Neutrophil (primary cell): ENCODE data around the gene OXCT1.
"Not testable (repeated sequence)": the region's sequence is repeated elsewhere in the genome, so short reads cannot be mapped to it uniquely, and the experiment has no call there.

Source experiments
- H3K27ac ChIP-seq: fragments of 200-600 bp; sonication (generic); 2 replicates; pipeline ENCODE4 v1.5.1; 2016; ENCODE audit warnings: mild to moderate bottlenecking, moderate library complexity
- H3K27me3 ChIP-seq: fragments of 200-600 bp; sonication (generic); 2 replicates; pipeline ENCODE4 v1.6.0; 2016; ENCODE audit warnings: mild to moderate bottlenecking
- H3K36me3 ChIP-seq: fragments of 200-600 bp; sonication (generic); 2 replicates; pipeline ENCODE4 v1.5.1; 2017
- H3K4me1 ChIP-seq, 2 experiments: fragments of 200-600 bp in 1 of 2; sonication (generic) in 1 of 2; 1 replicate in 1 of 2; 2 replicates in 1 of 2; pipeline versions ENCODE4 v1.5.1 to v1.6.1; 2013 to 2016; ENCODE audit warnings: low read depth in 1 of 2, low read length in 1 of 2, mild to moderate bottlenecking in 1 of 2, moderate library complexity in 1 of 2; ENCODE audit not compliant: control insufficient read depth in 1 of 2, insufficient read depth in 1 of 2
- H3K4me3 ChIP-seq, 2 experiments: fragments of 200-600 bp in 1 of 2; sonication (generic) in 1 of 2; 1 replicate in 1 of 2; 2 replicates in 1 of 2; pipeline ENCODE4 v1.5.1; 2013 to 2016; ENCODE audit warnings: low read depth in 1 of 2, low read length in 1 of 2, mild to moderate bottlenecking in 1 of 2, moderate library complexity in 1 of 2
- H3K9me3 ChIP-seq: fragments of 200-600 bp; sonication (generic); 2 replicates; pipeline ENCODE4 v1.5.1; 2016
- CTCF ChIP-seq: fragments of 200-600 bp; sonication (generic); IDR thresholded peaks from 2 replicates; pipeline ENCODE4 v1.5.1; 2016; ENCODE audit warnings: antibody characterized with exemption

The OXCT1 gene

GRCh38 chr5:41736641-41737040 is 133.6 kb downstream of the OXCT1 start:
- H3K4me3 ChIP-seq = no peak overlapping the region
- H3K36me3 ChIP-seq = peaks cover 5% of the 10 kb centered on the region
- H3K9me3 ChIP-seq = no peaks in the 10 kb centered on the region
- H3K4me1 ChIP-seq = no peaks in the 10 kb centered on the region
- no peak for TF ChIP-seq CTCF
- no peak overlapping the region for H3K27ac ChIP-seq
- no peaks in the 10 kb centered on the region for H3K27me3 ChIP-seq

GRCh38 chr5:41735213-41735612 is 135.0 kb downstream of the OXCT1 start:
- Histone ChIP-seq H3K4me3 (no peak overlapping the region), H3K4me1 (no peaks in the 10 kb centered on the region), H3K27ac (no peak overlapping the region), H3K36me3 (peaks cover 5% of the 10 kb centered on the region), H3K9me3 (no peaks in the 10 kb centered on the region), H3K27me3 (no peaks in the 10 kb centered on the region)
- TF ChIP-seq CTCF = no peak

- not testable (repeated sequence) for H3K4me3 ChIP-seq, H3K9me3 ChIP-seq, H3K36me3 ChIP-seq, H3K4me1 ChIP-seq, H3K27ac ChIP-seq, H3K27me3 ChIP-seq
Observed at GRCh38 chr5:41729381-41729780, 140.8 kb downstream of the OXCT1 start.

GRCh38 chr5:41728281-41728680 is 141.9 kb downstream of the OXCT1 start:
- H3K4me1 ChIP-seq = no peaks in the 10 kb centered on the region
- H3K27ac ChIP-seq = no peak overlapping the region
- H3K36me3 ChIP-seq = no peaks in the 10 kb centered on the region
- no peak for TF ChIP-seq CTCF
- H3K4me3 ChIP-seq = no peak overlapping the region
- H3K27me3 ChIP-seq = no peaks in the 10 kb centered on the region
- H3K9me3 ChIP-seq = no peaks in the 10 kb centered on the region

- H3K9me3 ChIP-seq = no peaks in the 10 kb centered on the region
- H3K27me3 ChIP-seq = no peaks in the 10 kb centered on the region
- H3K4me3 ChIP-seq = no peak overlapping the region
- H3K36me3 ChIP-seq = no peaks in the 10 kb centered on the region
- no peak for TF ChIP-seq CTCF
- H3K4me1 ChIP-seq = no peaks in the 10 kb centered on the region
- H3K27ac ChIP-seq = no peak overlapping the region
Observed at GRCh38 chr5:41722359-41722950, 147.8 kb downstream of the OXCT1 start.

GRCh38 chr5:41721516-41721915 is 148.7 kb downstream of the OXCT1 start:
- no peaks in the 10 kb centered on the region for H3K27me3 ChIP-seq
- H3K36me3 ChIP-seq = no peaks in the 10 kb centered on the region
- no peaks in the 10 kb centered on the region for H3K4me1 ChIP-seq
- no peak for TF ChIP-seq CTCF
- no peaks in the 10 kb centered on the region for H3K9me3 ChIP-seq
- H3K4me3 ChIP-seq = no peak overlapping the region
- no peak overlapping the region for H3K27ac ChIP-seq
